D721Med (cell line): ENCODE data around the gene ITLN1.

Source experiments
- DNase-seq: peaks from one replicate; pipeline ENCODE4 v3.0.0; 2011; ENCODE audit warnings: low spot score; ENCODE audit not compliant: insufficient read length
- FAIRE-seq: peaks from 2 replicates; lab custom pipeline; 2011; peaks lifted over from hg19 to GRCh38; lab: Jason Lieb, UNC
- TF ChIP-seq, protein P1 (sequence below): IDR thresholded peaks from 2 replicates; pipeline ENCODE4 v1.5.1; 2012; ENCODE audit warnings: mild to moderate bottlenecking, control low read depth; ENCODE audit not compliant: insufficient read depth; ENCODE audit errors: missing control alignments

The ITLN1 gene

DNA sequence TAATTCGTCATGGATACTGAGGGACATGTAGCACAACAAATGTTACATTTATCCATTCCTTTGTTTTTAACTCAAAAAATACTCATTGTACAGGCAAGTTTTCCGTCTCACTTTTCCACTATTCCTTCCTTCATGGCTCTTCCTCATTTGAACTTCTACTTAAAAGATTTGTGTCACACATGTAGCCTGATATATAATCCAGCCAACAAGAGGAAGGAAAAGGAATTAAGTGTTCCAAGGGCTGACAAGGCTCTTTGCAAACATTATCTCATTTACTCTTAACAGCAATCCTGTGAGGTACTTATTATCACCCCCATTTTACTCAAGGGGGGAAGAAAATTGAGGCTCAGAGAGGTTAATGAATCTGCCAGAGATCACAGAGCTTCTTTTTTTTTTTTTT, 45.2 kb downstream of the ITLN1 start:
- no peak for FAIRE-seq
- TF ChIP-seq, protein P1, sequence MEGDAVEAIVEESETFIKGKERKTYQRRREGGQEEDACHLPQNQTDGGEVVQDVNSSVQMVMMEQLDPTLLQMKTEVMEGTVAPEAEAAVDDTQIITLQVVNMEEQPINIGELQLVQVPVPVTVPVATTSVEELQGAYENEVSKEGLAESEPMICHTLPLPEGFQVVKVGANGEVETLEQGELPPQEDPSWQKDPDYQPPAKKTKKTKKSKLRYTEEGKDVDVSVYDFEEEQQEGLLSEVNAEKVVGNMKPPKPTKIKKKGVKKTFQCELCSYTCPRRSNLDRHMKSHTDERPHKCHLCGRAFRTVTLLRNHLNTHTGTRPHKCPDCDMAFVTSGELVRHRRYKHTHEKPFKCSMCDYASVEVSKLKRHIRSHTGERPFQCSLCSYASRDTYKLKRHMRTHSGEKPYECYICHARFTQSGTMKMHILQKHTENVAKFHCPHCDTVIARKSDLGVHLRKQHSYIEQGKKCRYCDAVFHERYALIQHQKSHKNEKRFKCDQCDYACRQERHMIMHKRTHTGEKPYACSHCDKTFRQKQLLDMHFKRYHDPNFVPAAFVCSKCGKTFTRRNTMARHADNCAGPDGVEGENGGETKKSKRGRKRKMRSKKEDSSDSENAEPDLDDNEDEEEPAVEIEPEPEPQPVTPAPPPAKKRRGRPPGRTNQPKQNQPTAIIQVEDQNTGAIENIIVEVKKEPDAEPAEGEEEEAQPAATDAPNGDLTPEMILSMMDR = no peak
- no peak for DNase-seq

DNA sequence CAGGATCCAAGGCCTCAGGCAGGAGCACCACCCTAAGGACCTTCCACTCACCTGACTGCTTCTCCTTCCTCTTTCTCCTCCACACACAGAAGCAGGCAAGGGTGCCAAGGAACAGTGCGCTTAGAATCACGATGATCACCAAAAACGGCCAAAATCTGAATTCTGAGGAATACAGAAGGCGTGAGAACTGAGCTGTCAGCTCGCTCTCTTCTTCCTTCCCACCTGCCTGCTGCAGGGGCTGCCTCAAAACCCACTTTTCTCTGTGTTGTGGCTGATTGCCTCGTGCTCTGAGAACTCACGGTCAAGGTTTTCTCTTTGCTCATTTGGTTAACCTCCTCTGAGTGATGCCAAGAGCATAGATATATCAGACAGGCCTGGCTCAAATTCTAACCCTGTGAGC, 46.1 kb downstream of the ITLN1 start:
- FAIRE-seq (no peak), DNase-seq (no peak)

DNA sequence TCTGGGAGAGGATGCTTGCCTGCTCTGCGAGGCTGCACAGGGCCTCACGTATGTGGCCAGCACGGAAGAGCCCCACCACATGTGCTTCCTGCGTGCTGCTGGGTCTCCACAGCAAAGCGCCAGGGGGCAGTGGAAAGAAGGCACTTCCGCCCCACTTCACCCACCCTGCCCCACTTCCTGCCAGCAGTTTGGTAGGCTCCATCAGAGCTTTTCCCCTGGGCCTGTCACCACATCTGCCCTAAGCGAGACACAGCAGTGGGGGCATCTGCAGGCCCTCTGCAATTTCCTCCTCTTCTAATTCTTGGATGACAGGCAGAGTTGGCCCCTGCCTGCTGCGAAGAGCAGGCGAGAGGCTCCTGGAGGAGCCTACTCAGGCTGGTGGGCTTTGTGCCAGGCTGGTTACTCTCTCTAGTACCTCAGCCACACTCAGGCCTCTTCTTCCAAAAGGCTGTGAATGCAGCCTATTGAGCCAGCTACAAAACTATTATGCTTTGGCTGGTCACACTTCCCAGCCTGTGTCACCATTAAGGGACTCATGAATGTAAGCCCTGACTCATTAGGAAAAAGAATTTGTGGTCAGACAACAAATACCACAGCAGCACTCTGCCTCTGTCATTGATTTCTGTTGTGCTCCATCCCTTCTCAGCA, 47.3 kb downstream of the ITLN1 start:
- DNase-seq (no peak), FAIRE-seq (no peak)
- TF ChIP-seq, protein P1 = no peak

More for the DNA sequence above, 46.1 kb downstream of the ITLN1 start:
- TF ChIP-seq, protein P1 = no peak

DNA sequence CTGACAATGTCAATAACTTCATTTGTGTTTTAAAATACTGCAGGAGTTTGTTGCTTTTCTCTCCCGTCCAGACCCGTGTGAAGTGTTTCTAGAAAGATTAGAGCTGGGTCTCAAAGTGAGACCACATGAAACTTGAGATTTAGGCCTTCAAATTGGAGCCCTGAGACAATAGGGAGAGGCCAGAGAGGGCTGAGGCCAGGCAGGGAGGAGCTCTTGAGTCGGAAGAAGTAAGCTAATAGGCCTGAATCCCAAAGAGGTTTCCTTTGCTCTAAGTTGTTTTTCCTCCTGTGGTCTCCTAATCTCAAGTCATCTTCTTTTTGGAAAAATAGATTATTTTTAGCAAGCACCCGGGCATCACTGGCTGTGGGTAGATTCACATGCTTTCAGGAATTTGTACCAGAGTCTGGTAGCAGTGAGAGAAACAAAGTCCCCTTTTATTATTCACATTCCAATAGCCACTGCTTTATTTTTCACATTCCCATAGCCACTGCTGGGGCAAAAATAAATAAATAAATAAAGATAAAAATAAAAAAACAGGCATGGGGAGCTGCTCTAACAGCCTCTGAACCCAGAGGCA, 47.9 kb downstream of the ITLN1 start:
- TF ChIP-seq, protein P1 = no peak
- FAIRE-seq (no peak), DNase-seq (no peak)

DNA sequence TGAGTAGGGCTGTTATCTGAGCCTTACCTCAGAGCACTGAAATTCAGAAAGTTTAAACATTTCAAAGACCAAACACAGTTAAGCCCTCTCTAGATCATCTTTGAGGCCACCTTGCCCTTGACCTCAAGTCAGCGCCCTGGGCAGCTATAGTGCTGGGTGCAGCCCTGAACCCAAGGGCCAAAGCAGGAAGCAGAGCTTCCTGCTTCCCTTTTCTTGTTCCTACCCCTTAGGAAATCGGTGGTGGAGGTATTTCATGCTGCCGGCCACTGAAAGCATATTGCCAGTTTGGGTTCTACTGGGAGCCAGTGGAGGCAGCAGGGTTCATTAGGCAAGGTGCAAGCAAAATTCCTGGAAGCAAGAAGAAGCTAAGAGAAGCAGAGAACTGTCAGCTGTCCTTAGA, 48.4 kb downstream of the ITLN1 start:
- TF ChIP-seq, protein P1 = no peak
- no peak for FAIRE-seq
- no peak for DNase-seq

DNA sequence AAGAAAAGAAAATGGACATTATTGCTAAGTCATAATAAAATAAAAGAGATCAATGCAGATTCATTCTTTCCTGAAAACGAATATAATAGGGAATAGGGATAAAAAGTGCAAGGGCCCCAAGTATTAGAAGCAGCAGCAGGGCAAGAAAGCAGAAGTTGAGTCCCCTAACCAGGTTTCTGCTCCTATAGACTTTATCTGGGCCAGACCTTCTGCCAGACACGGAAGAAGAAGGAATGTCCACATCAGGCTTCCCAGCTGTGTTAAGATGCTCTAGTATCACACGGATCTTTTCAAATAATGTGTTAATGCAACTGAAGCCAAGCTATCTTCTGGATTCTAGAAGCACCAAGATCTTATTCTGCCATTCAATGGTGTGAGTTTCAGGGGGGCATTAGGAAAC, 49.2 kb downstream of the ITLN1 start:
- no peak for DNase-seq
- TF ChIP-seq, protein P1 = no peak
- FAIRE-seq = no peak

DNA sequence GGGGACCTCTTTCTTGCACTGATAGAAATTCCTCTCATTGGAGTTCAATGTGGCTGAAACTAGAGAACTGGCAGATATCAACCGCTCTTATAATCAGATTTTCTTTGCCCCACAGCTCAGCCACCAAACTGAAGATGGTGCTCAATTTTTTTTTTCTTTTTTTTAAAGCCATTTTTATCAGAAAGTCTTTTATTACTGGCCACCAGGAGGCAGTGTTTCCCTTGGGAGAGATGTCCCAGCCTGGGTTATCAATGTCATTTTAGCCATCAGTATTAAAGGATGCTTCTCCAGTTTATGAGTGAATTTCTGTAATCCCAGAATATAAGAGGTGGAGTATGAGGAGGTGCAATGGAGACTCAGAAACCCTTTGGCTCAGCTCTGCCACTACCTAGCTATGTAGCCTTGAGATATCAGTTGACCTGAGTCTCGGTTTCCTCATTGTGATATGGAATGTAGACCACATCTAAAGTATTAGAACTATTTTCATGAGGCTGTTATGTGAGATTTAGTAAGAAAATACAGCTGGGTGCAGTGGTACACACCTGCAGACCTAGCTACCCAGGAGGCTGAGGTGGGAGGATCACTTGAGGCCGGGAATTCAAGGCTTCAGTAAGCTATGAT, 49.9 kb downstream of the ITLN1 start:
- TF ChIP-seq, protein P1 = peak; percentile 26
- FAIRE-seq = no peak
- DNase-seq = no peak
